GM23338 (cell line): ENCODE results near the gene LCP1. TPM values are rescaled to one million over a fixed set of nuclear protein-coding genes. Genes with fewer than 3 reads are reported as not detected.

ENCODE experiments used
- ATAC-seq: fragments of 200-7000 bp; cut with Tn5 transposase; 3 replicates; pipeline ENCODE4 v1.9.1; 2020
- DNase-seq: peaks from one replicate; pipeline ENCODE4 v3.0.0-alpha.2; 2015; ENCODE audit warnings: low spot score
- H2AFZ ChIP-seq: fragments of 200-600 bp; sonication (generic); 2 replicates; pipeline ENCODE4 v1.8.0; 2016; ENCODE audit warnings: antibody characterized with exemption, mild to moderate bottlenecking, moderate library complexity
- H3F3A ChIP-seq: fragments of 200-600 bp; sonication (generic); replicated peaks from 2 replicates; pipeline ENCODE4 v1.8.0; 2017; ENCODE audit warnings: antibody characterized with exemption, mixed run types, low read depth
- H3K27ac ChIP-seq: fragments of 200-600 bp; sonication (generic); 2 replicates; pipeline ENCODE4 v1.6.1; 2016; ENCODE audit warnings: low read depth
- H3K27me3 ChIP-seq: fragments of 200-600 bp; sonication (generic); 2 replicates; pipeline ENCODE4 v1.8.0; 2016; ENCODE audit warnings: mild to moderate bottlenecking, mixed run types, moderate library complexity; ENCODE audit not compliant: insufficient read depth
- H3K36me3 ChIP-seq: fragments of 200-600 bp; sonication (generic); 2 replicates; pipeline ENCODE4 v1.8.0; 2016; ENCODE audit warnings: mild to moderate bottlenecking; ENCODE audit not compliant: insufficient read depth
- H3K4me1 ChIP-seq: fragments of 200-600 bp; sonication (generic); 2 replicates; pipeline ENCODE4 v1.8.0; 2016; ENCODE audit warnings: mild to moderate bottlenecking, moderate library complexity; ENCODE audit not compliant: insufficient read depth
- H3K4me2 ChIP-seq: fragments of 200-600 bp; sonication (generic); 2 replicates; pipeline ENCODE4 v1.7.1; 2017; ENCODE audit warnings: mixed run types
- H3K4me3 ChIP-seq: fragments of 200-600 bp; sonication (generic); 2 replicates; pipeline ENCODE4 v1.6.1; 2016; ENCODE audit warnings: mixed run types
- H3K79me2 ChIP-seq: fragments of 200-600 bp; sonication (generic); replicated peaks from 2 replicates; pipeline ENCODE4 v1.8.0; 2017; ENCODE audit warnings: mild to moderate bottlenecking; ENCODE audit not compliant: insufficient read depth
- H3K9me2 ChIP-seq: fragments of 200-600 bp; sonication (generic); 2 replicates; pipeline ENCODE4 v1.8.0; 2017; ENCODE audit not compliant: insufficient read depth
- H4K20me1 ChIP-seq: fragments of 200-600 bp; sonication (generic); replicated peaks from 2 replicates; pipeline ENCODE4 v1.8.0; 2017; ENCODE audit warnings: mild to moderate bottlenecking; ENCODE audit not compliant: insufficient read depth
- H3K27ac Mint-ChIP-seq: 2 replicates; pipeline ENCODE4 v1.8.0; 2020; ENCODE audit warnings: inconsistent platforms, mild to moderate bottlenecking, moderate library complexity, mixed read lengths
- H3K27me3 Mint-ChIP-seq: 3 replicates; pipeline ENCODE4 v1.8.0; 2022; ENCODE audit warnings: low read depth, mild to moderate bottlenecking, moderate library complexity, mixed read lengths, inconsistent platforms; ENCODE audit not compliant: insufficient read depth, poor library complexity
- H3K36me3 Mint-ChIP-seq: 3 replicates; pipeline ENCODE4 v1.8.0; 2021; ENCODE audit warnings: low read depth, mild to moderate bottlenecking, inconsistent platforms, moderate library complexity, mixed read lengths
- H3K4me1 Mint-ChIP-seq: 3 replicates; pipeline ENCODE4 v1.8.0; 2020; ENCODE audit warnings: mild to moderate bottlenecking, inconsistent platforms, mixed read lengths
- H3K4me3 Mint-ChIP-seq: 3 replicates; pipeline ENCODE4 v1.8.0; 2021; ENCODE audit warnings: moderate library complexity, mild to moderate bottlenecking, inconsistent platforms, mixed read lengths
- H3K9me3 Mint-ChIP-seq: 3 replicates; pipeline ENCODE4 v1.8.0; 2020; ENCODE audit warnings: moderate library complexity, mild to moderate bottlenecking, inconsistent platforms, mixed read lengths
- CREB1 ChIP-seq: fragments of 250-450 bp; sonication (Bioruptor Pico); IDR thresholded peaks from 2 replicates; pipeline ENCODE4 v1.5.0; 2020; ENCODE audit warnings: low read depth, mild to moderate bottlenecking, moderate library complexity
- EZH2 ChIP-seq: fragments of 200-600 bp; sonication (generic); IDR thresholded peaks from one replicate; pipeline ENCODE4 v1.8.0; 2017; ENCODE audit warnings: antibody characterized with exemption, mild to moderate bottlenecking, low read depth; ENCODE audit not compliant: unreplicated experiment
- EZH2phosphoT487 ChIP-seq: fragments of 200-600 bp; sonication (generic); IDR thresholded peaks from one replicate; pipeline ENCODE4 v1.8.1; 2018; ENCODE audit warnings: antibody characterized with exemption; ENCODE audit not compliant: unreplicated experiment
- JUNB ChIP-seq: IDR thresholded peaks from one replicate; pipeline ENCODE4 v1.6.1; 2016; ENCODE audit warnings: antibody characterized with exemption; ENCODE audit not compliant: unreplicated experiment
- ZNF462 ChIP-seq: fragments of 250-450 bp; sonication (Bioruptor Pico); IDR thresholded peaks from 2 replicates; pipeline ENCODE4 v1.5.0; 2020; ENCODE audit warnings: mild to moderate bottlenecking, moderate library complexity
- polyA plus RNA-seq: library from polyadenylated mRNA; unstranded; fragments of >200 nt; fragmentation: Nextera tagmentation; extraction: Ambion mirVana; gene quantifications from 2 replicates; pipeline ENCODE4 v1.2.1, GENCODE V29; 2016
- total RNA-seq: library from RNA; depleted of rRNA; stranded (reverse); fragments of >200 nt; shearing (Covaris generic); gene quantifications from 2 replicates; pipeline ENCODE4 v1.2.3, GENCODE V29; 2014
- TF ChIP-seq, protein P1 (sequence below), 2 experiments: fragments of 200-600 bp in 1 of 2; sonication (generic) in 1 of 2; conservative IDR thresholded peaks; 2 replicates each; pipeline versions ENCODE4 v1.5.1 to v1.6.1; 2016 to 2017; ENCODE audit warnings: antibody characterized with exemption in 2 of 2, low read depth in 2 of 2, mild to moderate bottlenecking in 2 of 2, moderate library complexity in 1 of 2

LCP1 gene
- total and polyA plus RNA-seq, 2 experiments from 2014 or later: 1.9 to 3.4 TPM

DNA sequence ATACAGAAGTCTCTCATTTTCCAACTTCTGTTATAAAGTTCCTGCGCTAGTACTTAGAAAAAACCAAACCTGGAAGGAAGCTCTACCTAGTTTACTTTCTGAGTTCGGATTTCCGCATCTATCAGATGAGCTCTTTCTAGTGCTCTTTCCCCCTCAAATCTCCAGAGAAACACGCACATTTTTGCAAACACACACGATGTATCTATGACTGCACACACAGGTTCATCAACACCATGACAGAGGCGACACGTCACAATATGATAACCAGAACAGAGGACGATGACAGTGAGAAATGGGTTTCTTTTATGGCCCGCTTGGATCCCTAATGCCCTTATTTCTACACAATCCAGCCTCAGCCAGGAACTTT lies 29.1 kb upstream of the LCP1 start (continued):
- TF ChIP-seq ZNF462 (CRISPR knock-in tag): no peak
- no peak for TF ChIP-seq CREB1 (CRISPR knock-in tag)
- TF ChIP-seq, protein P1, sequence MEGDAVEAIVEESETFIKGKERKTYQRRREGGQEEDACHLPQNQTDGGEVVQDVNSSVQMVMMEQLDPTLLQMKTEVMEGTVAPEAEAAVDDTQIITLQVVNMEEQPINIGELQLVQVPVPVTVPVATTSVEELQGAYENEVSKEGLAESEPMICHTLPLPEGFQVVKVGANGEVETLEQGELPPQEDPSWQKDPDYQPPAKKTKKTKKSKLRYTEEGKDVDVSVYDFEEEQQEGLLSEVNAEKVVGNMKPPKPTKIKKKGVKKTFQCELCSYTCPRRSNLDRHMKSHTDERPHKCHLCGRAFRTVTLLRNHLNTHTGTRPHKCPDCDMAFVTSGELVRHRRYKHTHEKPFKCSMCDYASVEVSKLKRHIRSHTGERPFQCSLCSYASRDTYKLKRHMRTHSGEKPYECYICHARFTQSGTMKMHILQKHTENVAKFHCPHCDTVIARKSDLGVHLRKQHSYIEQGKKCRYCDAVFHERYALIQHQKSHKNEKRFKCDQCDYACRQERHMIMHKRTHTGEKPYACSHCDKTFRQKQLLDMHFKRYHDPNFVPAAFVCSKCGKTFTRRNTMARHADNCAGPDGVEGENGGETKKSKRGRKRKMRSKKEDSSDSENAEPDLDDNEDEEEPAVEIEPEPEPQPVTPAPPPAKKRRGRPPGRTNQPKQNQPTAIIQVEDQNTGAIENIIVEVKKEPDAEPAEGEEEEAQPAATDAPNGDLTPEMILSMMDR (conservative IDR thresholded peaks at IDR 0.05; ENCODE audit: low read depth in 2 of 2): no peak

- Histone ChIP-seq H3K4me1 (peaks cover 18% of the 10 kb centered on the region), H3K27ac (no peak overlapping the region), H2AFZ (peak overlapping the region; percentile 100; the same call in 1 of the 2 replicates), H3F3A (no peaks in the 10 kb centered on the region), H4K20me1 (no peaks in the 10 kb centered on the region), H3K4me3 (no peak overlapping the region; the same call in 1 of the 2 replicates), H3K27me3 (peaks cover 27% of the 10 kb centered on the region), H3K4me2 (peak overlapping the region; percentile 92), H3K36me3 (no peaks in the 10 kb centered on the region), H3K79me2 (no peaks in the 10 kb centered on the region), H3K9me2 (no peaks in the 10 kb centered on the region)
- DNase-seq: no peak
- Mint-ChIP-seq H3K27ac (no peak overlapping the region), H3K4me1 (peaks cover 14% of the 10 kb centered on the region; the same call in 2 of the 3 replicates), H3K9me3 (no peaks in the 10 kb centered on the region), H3K27me3 (peaks cover 5% of the 10 kb centered on the region), H3K4me3 (no peak overlapping the region), H3K36me3 (no peaks in the 10 kb centered on the region)
- ATAC-seq: no peak
- TF ChIP-seq JUNB: no peak
- TF ChIP-seq EZH2: no peak
- TF ChIP-seq ZNF462 (CRISPR knock-in tag): no peak
- no peak for TF ChIP-seq EZH2phosphoT487
- no peak for TF ChIP-seq CREB1 (CRISPR knock-in tag)
Observed at GRCh38 chr13:46210362-46211083, 28.5 kb upstream of the LCP1 start.
